ENCODE results near the gene ABRAXAS1.
A peak's percentile ranks its signal among the peaks of the same experiment; 100 is the strongest.

Gene ABRAXAS1

GRCh38 chr4:83489711-83490326 lies 4.9 kb upstream of the ABRAXAS1 start:
- Mint-ChIP-seq H3K4me3 (no peak overlapping the region), H3K27me3 (peaks cover 9% of the 10 kb centered on the region), H3K4me1 (peaks cover 14% of the 10 kb centered on the region), H3K9me3 (no peaks in the 10 kb centered on the region), H3K36me3 (no peaks in the 10 kb centered on the region), H3K27ac (no peak overlapping the region)
- DNase-seq, result no peak
- CTCF ChIA-PET, result interaction anchor here (0.7 to 1.8 kb wide), 6 partner anchors 10 to 154 kb away, joined by 3 to 9 read pairs (median 3); no protein-coding TSS in a partner anchor

DNA sequence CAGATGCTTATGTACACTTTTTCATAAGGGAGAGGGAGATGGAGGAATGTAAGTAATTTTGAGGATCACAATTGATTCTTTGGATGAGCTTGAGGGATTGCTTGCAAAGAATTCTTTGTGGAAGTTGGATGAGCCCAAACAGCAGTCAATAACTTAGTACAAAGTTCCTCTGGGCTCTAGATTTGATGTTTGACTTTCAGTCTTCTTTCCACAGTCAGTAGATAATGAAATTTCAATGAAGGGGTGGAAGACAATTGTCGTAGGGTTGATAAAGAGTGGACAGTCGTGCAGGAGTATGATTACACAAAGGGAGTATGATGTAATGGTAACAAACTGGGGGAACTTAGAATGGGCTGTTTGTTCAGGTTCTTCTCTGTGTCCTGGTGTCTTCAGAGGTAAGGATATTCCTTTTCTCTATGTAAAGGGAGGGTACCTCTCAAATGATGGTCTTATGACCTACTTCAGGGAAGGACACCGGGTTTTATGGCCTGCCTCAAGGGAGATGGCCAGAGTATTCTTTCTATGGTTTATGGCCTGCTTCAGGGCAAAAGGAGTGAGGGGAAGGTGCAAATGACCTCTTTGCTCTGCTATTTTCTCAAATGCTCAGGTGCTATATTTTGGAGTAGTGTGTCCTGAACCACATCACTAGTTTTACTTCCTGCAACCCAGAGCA lies 1.7 kb upstream of the ABRAXAS1 start:
- Mint-ChIP-seq H3K27me3 (peaks cover 10% of the 10 kb centered on the region), H3K9me3 (no peaks in the 10 kb centered on the region), H3K36me3 (no peaks in the 10 kb centered on the region), H3K27ac (no peak overlapping the region), H3K4me1 (peaks cover 22% of the 10 kb centered on the region), H3K4me3 (no peak overlapping the region)
- CTCF ChIA-PET, result interaction anchor here (1.0 kb wide), 1 partner anchor 153 kb away, joined by 4 read pairs; no protein-coding TSS in a partner anchor
- DNase-seq, result no peak

DNA sequence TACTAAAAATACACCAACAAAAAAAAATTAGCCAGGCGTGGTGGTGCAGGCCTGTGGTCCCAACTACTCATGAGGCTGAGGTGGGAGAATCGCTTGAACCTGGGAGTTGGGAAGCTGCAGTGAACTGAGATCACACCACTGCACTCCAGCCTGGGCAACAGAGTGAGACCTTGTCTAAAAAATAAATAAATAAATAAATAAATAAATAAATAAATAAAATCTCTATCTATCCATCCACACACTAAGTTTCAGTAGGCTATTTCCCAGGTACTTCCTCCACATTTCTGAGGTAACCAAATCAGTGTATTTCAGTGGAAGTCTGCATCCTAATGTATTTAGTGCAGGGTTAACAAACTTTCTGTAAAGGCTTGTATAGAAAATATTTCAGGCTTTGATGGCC lies 10.9 kb downstream of the ABRAXAS1 start:
- Mint-ChIP-seq H3K27ac (no peak overlapping the region), H3K27me3 (no peaks in the 10 kb centered on the region), H3K4me1 (peaks cover 3% of the 10 kb centered on the region), H3K36me3 (peaks cover 28% of the 10 kb centered on the region), H3K4me3 (no peak overlapping the region), H3K9me3 (no peaks in the 10 kb centered on the region)
- CTCF ChIA-PET, result no interaction called here
- DNase-seq, result no peak

DNA sequence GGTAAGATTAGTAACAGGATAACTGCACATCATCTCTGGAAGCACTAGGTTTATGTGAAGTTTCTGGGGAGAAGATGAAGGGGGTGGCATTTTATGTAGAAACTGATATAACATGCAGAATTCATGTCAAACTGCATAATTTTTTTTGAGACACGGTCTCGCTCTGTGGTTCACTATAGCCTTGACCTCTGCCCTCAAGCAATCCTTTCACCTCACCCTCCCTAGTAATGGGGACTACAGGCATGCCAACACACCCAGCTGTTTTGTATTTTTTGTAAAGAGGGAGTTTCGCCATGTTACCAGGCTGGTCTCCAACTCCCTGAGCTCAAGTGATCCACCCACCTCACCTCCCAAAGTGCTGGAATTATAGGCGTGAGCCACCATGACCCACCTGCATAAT lies 11.5 kb downstream of the ABRAXAS1 start:
- CTCF ChIA-PET, result no interaction called here
- H3K36me3 Mint-ChIP-seq, result peaks cover 31% of the 10 kb centered on the region
- peaks cover 3% of the 10 kb centered on the region for H3K4me1 Mint-ChIP-seq
- DNase-seq, result no peak
- no peaks in the 10 kb centered on the region for H3K27me3 Mint-ChIP-seq
- H3K27ac Mint-ChIP-seq, result no peak overlapping the region
- H3K4me3 Mint-ChIP-seq, result no peak overlapping the region
- H3K9me3 Mint-ChIP-seq, result no peaks in the 10 kb centered on the region

- CTCF ChIA-PET, result interaction anchor here (0.9 to 2.8 kb wide), 2 partner anchors 96 to 172 kb away, joined by 3 to 11 read pairs; partner anchors contain the start of gene COQ2
- H3K36me3 Mint-ChIP-seq, result peaks cover 50% of the 10 kb centered on the region
Observed at GRCh38 chr4:83456184-83456501, 28.8 kb downstream of the ABRAXAS1 start.

DNA sequence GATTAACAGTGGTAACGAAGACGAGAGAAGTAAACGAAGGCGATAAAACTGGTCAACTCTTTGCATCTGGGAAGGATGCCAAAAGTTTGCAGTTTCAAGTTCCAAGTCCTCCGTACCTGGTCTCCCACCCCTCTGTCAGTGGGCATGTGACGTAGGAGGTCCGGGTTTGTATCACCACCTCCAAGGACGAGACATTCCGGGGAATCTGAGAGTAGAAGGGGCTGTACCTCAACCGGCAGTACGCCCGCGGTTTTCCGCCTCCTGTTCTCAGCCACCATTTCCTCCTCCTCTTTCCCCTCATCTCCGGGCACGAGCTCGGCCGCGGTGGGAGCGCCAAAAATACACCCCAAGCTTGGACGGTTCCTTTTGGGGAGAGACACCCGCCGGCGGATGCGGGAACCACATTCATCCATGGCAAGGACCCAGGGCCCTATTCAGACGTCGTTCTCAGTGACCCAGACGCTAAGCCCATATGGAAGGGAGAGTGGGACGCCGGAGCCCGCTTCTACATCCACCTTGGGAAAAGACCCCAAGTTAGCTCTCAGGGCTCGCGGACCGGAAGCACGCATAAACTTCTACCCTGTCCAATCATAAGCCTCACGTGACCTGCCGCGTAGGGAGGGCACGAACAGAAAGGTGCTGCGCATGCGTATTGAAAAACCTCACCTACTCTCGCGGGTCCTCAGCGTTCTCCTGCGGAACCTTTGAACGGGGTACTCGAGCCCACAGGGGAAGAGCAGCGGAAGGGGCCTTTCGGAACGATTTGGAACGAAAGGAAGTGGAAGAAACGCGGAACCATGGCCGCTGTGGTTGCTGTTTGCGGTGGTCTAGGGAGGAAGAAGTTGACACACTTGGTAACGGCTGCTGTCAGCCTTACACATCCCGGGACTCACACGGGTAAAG lies 29.4 kb downstream of the ABRAXAS1 start, which contains the start of the genes HELQ and MRPS18C:
Gene HELQ, minus strand, starts transcription at position 543 of the 903 bp plus-strand sequence. Its CDS starts 130 bp downstream, at position 413.
Gene MRPS18C, plus strand, starts transcription at position 778 of the 903 bp plus-strand sequence. Its CDS starts 20 bp downstream, at position 798.
- Mint-ChIP-seq H3K4me1 (peaks cover 53% of the 10 kb centered on the region), H3K27me3 (no peaks in the 10 kb centered on the region), H3K4me3 (peak within 1 kb of the TSS; percentile 97), H3K9me3 (no peaks in the 10 kb centered on the region), H3K27ac (peak within 1 kb of the TSS; percentile 100), H3K36me3 (peaks cover 54% of the 10 kb centered on the region)
- CTCF ChIA-PET, result interaction anchor here (0.7 to 2.8 kb wide), 3 partner anchors 93 to 172 kb away, joined by 3 to 11 read pairs (median 3); partner anchors contain the start of gene COQ2
- DNase-seq, result peak; percentile 97

More at GRCh38 chr4:83456184-83456501, 28.8 kb downstream of the ABRAXAS1 start:
- Mint-ChIP-seq H3K4me1 (peaks cover 53% of the 10 kb centered on the region), H3K9me3 (no peaks in the 10 kb centered on the region), H3K27me3 (no peaks in the 10 kb centered on the region), H3K4me3 (peak overlapping the region; percentile 97), H3K27ac (peak overlapping the region; percentile 100)
- no peak for DNase-seq

- Mint-ChIP-seq H3K27me3 (no peaks in the 10 kb centered on the region), H3K36me3 (peaks cover 55% of the 10 kb centered on the region), H3K4me3 (peak overlapping the region; percentile 97), H3K4me1 (peaks cover 53% of the 10 kb centered on the region), H3K9me3 (no peaks in the 10 kb centered on the region), H3K27ac (peak overlapping the region; percentile 100)
- CTCF ChIA-PET, result interaction anchor here (0.7 to 2.8 kb wide), 3 partner anchors 92 to 171 kb away, joined by 3 to 11 read pairs (median 3); partner anchors contain the start of gene COQ2
- no peak for DNase-seq
Observed at GRCh38 chr4:83454686-83455085, 30.2 kb downstream of the ABRAXAS1 start.

DNA sequence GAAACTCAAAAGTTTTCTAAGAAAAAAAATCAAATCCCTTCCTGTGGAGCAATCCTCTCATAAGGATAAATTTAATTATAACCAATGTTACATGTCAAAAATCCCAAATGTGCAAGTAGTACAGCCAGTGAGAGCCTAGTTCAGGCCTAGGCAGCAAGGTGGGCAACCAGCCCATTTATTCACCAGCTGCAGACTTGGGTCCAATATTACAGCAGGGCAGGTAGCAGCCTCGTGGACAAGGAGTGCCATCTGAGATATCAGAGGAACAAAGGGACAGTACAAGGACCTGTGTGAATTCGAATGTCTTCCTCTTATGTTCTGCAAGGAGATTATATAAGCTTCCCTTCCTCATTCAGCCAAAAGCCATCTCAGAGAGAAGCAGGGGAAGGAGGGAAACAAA lies 35.9 kb downstream of the ABRAXAS1 start:
- peaks cover 43% of the 10 kb centered on the region for H3K36me3 Mint-ChIP-seq
- H3K27me3 Mint-ChIP-seq, result no peaks in the 10 kb centered on the region
- H3K4me1 Mint-ChIP-seq, result peaks cover 19% of the 10 kb centered on the region
- CTCF ChIA-PET, result no interaction called here
- no peaks in the 10 kb centered on the region for H3K9me3 Mint-ChIP-seq
- DNase-seq, result no peak
- no peak overlapping the region for H3K4me3 Mint-ChIP-seq
- H3K27ac Mint-ChIP-seq, result no peak overlapping the region

DNA sequence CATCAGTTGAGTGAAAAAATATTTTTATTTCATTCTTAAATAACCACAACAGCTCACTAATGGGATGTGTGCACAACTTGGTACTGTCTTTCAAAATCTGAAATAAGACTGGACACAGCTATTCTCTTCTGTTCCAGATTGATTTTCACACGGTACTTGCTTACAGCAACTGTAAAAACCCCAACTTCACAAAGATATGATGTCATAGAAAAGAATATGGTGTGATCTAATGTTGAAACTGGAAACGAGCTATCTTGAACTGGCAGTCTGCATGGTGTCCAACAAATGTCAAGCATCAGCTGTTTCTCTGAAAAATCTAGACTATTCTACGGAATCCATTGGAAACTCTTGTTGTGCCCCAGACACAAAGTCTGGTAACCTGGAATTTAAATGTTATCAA lies 44.0 kb downstream of the ABRAXAS1 start:
- no peaks in the 10 kb centered on the region for H3K9me3 Mint-ChIP-seq
- CTCF ChIA-PET, result interaction anchor here (1.2 kb wide), 1 partner anchor 49 kb away, joined by 3 read pairs; no protein-coding TSS in a partner anchor
- peaks cover 29% of the 10 kb centered on the region for H3K36me3 Mint-ChIP-seq
- no peak overlapping the region for H3K4me3 Mint-ChIP-seq
- H3K27ac Mint-ChIP-seq, result no peak overlapping the region
- DNase-seq, result no peak
- no peaks in the 10 kb centered on the region for H3K27me3 Mint-ChIP-seq
- H3K4me1 Mint-ChIP-seq, result no peaks in the 10 kb centered on the region

DNA sequence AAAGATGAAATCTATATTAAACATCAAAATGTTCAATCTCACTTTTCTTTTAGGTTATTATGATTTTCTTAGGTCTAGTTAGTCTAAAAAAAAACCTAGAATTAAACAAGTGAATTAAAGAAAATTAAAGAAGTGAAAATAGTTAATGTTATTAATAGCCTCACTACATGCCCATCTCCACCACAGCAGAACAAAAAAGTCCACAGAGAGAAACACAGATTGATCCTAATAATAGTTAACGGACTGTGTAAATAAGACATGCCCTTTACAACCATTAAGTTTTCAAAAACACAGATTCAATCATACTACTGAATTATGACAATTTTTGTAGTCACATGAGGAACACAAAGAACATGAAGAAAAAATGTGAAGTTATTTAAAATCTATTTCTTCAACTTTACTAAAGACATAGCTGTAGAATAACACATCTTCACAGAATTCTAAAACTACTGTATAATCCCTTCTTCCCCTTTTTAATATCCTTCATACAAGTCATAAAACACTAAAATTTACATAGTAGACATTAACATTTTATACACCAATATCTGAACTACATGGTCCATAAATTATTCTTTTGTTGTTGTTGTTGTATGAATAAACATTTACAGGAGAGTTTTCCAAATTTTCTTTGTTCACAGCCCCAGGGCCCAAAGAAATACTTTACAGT lies 44.6 kb downstream of the ABRAXAS1 start:
- H3K4me1 Mint-ChIP-seq, result no peaks in the 10 kb centered on the region
- DNase-seq, result no peak
- H3K9me3 Mint-ChIP-seq, result no peaks in the 10 kb centered on the region
- no peak overlapping the region for H3K4me3 Mint-ChIP-seq
- no peaks in the 10 kb centered on the region for H3K27me3 Mint-ChIP-seq
- H3K36me3 Mint-ChIP-seq, result peaks cover 31% of the 10 kb centered on the region
- H3K27ac Mint-ChIP-seq, result no peak overlapping the region
- CTCF ChIA-PET, result interaction anchor here (1.2 kb wide), 1 partner anchor 49 kb away, joined by 3 read pairs; no protein-coding TSS in a partner anchor

- Mint-ChIP-seq H3K27me3 (no peaks in the 10 kb centered on the region), H3K27ac (no peak overlapping the region), H3K9me3 (no peaks in the 10 kb centered on the region), H3K4me1 (no peaks in the 10 kb centered on the region), H3K36me3 (peaks cover 27% of the 10 kb centered on the region), H3K4me3 (no peak overlapping the region)
- CTCF ChIA-PET, result interaction anchor here (1.0 kb wide), 1 partner anchor 69 kb away, joined by 3 read pairs; no protein-coding TSS in a partner anchor
- DNase-seq, result no peak
Observed at GRCh38 chr4:83438719-83439118, 46.2 kb downstream of the ABRAXAS1 start.

GRCh38 chr4:83436680-83437079 lies 48.2 kb downstream of the ABRAXAS1 start:
- H3K36me3 Mint-ChIP-seq, result peaks cover 26% of the 10 kb centered on the region

DNA sequence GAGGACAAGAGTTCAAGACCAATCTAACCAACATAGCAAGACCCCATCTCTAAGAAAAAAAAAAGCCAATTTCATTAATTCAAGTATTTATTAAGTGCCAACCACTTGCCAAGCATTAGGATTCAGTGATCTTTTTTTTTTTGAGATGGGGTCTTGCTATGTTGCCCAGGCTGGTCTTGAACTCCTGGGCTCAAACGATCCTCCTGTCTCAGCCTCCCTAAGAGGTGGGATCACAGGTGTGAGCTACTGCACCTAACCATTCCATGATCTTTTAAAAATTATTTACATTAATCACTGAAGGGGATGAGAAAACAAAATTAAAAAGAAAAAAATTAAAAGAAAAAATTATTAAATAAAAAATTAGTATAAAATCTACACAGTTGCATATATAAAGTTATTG lies 53.7 kb downstream of the ABRAXAS1 start:
- peaks cover 3% of the 10 kb centered on the region for H3K4me1 Mint-ChIP-seq

More at GRCh38 chr4:83436680-83437079, 48.2 kb downstream of the ABRAXAS1 start:
- no peaks in the 10 kb centered on the region for H3K27me3 Mint-ChIP-seq
- CTCF ChIA-PET, result no interaction called here
- H3K9me3 Mint-ChIP-seq, result no peaks in the 10 kb centered on the region
- no peak overlapping the region for H3K4me3 Mint-ChIP-seq
- H3K4me1 Mint-ChIP-seq, result no peaks in the 10 kb centered on the region
- DNase-seq, result no peak
- H3K27ac Mint-ChIP-seq, result no peak overlapping the region

More for the DNA sequence above, 53.7 kb downstream of the ABRAXAS1 start:
- Mint-ChIP-seq H3K27ac (no peak overlapping the region), H3K36me3 (peaks cover 29% of the 10 kb centered on the region), H3K9me3 (no peaks in the 10 kb centered on the region), H3K27me3 (no peaks in the 10 kb centered on the region), H3K4me3 (no peak overlapping the region)
- CTCF ChIA-PET, result no interaction called here
- DNase-seq, result no peak
